ENCODE results near the gene OSBPL6.

OSBPL6 gene

GRCh38 chr2:178199334-178199733 lies 5.0 kb downstream of the OSBPL6 start:
- no peak for DNase-seq

GRCh38 chr2:178200331-178200730 lies 6.0 kb downstream of the OSBPL6 start:
- DNase-seq: no peak

DNA sequence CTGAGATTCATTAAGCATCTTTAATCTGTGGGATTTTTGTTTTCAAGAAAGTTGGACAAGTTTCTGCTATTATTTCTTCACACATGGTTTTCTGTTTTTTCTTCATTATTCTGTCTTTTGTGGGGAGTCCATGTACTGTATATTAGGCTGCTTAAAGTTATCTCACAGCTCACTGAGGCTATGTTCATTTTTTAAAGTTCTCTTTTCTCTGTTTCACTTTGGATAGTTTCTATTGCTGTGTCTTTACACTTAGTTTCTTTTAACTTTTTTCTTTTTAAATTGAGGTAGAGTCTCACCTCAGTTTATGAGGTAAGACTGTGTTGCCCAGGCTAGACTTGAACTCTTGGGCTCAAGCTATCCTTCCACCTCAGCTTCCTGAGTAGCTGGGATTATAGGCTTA lies 8.6 kb downstream of the OSBPL6 start:
- no peak for DNase-seq

- DNase-seq: no peak
Observed at GRCh38 chr2:178204977-178205376, 10.7 kb downstream of the OSBPL6 start.

DNA sequence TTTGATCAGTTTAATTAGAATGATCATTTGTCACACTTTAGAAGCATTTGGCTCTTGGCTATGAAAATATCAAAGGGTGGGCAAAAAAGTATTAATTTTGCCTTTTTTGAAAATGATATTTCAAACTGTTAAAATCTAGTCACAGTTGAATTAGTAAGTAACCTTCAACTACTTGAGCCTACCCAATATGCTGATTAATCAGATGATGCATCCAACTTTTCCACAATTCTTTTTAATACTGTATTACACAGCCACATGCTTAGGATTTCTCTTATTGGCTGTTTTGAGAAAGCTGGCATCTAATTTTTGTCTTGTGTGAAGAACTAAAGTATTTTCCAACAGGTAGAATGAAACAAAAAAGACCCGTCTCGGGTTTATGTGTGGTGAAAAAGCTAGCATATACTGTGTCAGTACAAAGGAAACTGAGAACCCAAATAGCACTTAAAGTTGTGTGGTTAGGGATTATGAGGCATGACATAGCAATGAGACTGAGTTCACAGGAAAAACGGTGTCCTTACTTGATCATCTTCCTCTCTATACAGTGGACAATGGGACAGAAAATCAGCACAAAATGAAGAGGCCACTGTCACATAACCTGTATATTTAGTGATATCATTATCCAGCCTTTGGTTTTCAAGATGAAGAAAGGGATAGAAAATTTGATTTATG lies 11.7 kb downstream of the OSBPL6 start:
- DNase-seq: no peak

DNA sequence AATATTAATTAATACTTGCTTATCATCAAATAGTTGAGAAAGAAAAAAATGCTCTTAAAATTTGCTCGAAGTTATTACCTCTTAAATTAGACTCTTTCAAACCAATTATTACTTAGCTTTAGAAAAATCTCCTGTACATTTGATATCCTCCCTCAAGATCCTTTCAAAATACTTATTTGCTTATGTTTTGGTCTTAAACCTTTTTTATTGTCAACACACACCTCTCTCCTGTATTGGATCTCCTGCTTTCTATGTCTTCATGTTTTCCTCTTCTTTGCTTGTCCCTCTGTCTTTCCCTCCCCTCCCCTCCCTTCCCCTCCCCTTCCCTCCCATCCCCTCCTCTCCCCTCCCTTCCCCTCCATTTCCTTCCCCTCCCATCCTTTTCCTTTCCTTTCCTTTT lies 14.0 kb downstream of the OSBPL6 start:
- no peak for DNase-seq

DNA sequence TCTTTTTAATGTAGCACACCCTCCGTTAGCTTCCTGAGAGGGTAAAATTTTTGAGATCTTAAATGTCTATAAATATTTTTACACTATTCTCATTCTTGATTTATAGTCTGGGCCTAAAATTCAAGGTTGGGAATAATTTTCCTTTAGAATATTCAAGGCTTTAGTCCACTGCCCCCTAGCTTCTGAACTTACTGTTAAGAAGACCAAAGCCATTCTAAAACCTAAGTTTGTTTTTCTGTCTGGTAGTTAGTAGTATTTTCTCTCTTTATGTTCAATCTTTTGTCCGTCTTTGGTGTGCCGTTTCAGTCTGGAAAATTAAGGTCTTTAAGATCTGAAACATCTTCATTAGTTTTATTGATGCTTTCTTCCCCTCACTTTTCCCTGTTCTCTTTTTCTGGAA lies 14.5 kb downstream of the OSBPL6 start:
- DNase-seq: no peak

- DNase-seq: no peak
Observed at GRCh38 chr2:178211460-178211859, 17.1 kb downstream of the OSBPL6 start.

DNA sequence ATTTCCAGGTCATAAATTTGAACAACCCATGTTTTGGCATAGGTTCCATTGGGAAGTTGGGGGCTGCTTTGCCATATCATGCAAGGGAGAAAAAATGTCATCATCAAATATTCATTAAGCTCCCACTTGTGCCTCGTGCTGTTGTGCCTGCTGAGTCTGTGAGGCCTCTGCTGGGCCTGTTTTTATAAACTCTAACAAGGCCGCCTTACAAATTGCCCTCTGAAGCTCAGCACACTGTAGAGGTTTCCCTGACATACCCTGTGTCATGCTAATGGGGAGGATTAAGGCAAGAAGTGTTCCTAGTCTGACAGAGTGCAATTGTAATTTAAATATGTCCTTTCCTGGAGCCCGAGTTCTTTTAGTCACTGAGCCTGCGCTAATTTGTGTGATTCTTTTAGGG lies 17.6 kb downstream of the OSBPL6 start:
- no peak for DNase-seq

- DNase-seq: no peak
Observed at GRCh38 chr2:178213991-178214390, 19.7 kb downstream of the OSBPL6 start.

DNA sequence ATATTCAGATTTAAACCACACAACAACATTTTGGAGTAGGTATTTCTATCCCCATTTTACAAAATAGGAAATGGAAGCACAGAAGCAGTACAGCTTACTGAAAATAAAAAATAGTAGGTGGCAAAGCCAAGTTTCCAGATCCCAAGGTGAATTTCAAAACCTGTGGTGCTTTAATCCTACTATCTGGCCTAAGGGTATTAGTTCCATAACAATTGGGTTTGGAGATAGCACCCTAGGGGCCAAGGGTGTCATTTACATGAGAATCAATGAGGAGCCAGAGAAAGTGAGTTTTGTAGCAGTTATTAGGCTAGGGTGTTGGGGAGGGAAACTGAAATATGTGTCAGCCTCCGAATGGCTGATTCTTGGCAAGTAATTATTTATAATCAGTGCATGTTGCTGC lies 24.9 kb downstream of the OSBPL6 start:
- no peak for DNase-seq

GRCh38 chr2:178220814-178221213 lies 26.5 kb downstream of the OSBPL6 start:
- no peak for DNase-seq

DNA sequence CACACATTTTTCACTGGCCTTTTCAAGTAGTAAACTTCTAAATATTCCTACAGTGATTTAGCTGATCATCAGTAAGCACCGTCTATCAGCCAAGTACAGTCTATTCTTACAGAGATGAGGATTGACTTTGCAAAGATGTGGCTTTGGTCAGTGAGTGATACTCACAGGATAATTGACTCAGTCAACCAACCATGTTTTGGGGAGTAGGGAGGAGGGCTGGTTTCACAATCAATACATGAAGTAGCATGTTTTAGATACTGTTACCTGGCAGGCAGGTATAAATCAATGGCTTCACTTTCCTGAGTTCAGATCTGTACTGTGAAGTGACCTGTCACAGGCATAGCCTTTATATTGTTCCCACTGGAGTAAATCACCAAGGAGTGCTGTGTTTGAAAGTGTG lies 27.2 kb downstream of the OSBPL6 start:
- no peak for DNase-seq

DNA sequence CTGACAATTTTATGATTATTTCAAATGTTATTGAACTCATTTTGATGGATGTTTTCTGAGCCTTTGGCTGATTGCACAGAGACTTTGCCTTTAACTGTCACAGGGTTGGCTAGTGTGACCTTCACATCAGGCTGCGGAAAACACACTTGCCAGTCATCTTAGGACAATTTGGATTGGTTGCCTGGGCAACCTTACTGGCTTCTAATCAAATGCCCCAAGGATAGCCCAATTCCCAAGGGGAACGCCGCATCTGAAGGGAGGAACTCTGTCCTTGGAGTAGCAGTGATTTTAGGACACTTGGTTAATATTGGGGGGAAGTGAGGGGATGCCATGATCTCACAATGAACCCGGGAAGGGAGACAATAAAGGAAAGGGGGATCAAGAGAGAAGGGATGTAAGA lies 29.5 kb downstream of the OSBPL6 start:
- no peak for DNase-seq

GRCh38 chr2:178225006-178225805 lies 30.9 kb downstream of the OSBPL6 start:
- no peak for DNase-seq

GRCh38 chr2:178227187-178227586 lies 32.9 kb downstream of the OSBPL6 start:
- DNase-seq: no peak

- no peak for DNase-seq
Observed at GRCh38 chr2:178229927-178230326, 35.6 kb downstream of the OSBPL6 start.

- DNase-seq: no peak
Observed at GRCh38 chr2:178230396-178230795, 36.1 kb downstream of the OSBPL6 start.

- DNase-seq: no peak
Observed at GRCh38 chr2:178233428-178233827, 39.1 kb downstream of the OSBPL6 start.

GRCh38 chr2:178234648-178235047 lies 40.3 kb downstream of the OSBPL6 start:
- DNase-seq: no peak

DNA sequence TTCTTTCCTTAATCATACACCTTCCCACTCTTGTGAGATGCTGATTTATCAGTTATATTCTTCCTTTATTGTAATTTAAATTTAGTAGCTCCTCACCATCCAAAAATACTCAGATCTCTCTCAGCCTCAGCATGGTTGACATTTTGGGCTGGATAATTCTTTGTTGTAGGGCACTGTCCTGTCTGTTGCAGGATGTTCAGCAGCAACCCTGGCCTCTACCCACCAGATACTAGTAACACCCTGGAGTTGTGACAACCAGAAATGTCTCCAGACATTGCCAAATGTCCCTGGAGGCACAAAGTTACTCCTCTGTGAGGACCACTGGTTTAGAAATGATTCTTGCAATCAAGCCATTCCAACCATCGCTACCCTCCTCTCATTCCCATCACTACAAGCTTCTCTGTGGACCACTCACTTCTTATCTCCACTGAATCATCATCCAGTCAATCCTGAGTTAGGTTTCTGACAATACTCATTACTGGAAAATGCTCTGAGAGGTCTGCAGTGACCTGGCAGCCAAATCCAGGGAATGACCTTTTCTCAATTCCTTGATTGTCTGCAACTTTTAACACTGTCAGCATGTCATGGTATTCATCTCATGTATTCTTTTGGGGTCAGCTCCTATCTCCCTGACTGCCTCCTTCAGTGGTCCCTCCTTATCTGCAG lies 43.3 kb downstream of the OSBPL6 start:
- DNase-seq: no peak

- DNase-seq: no peak
Observed at GRCh38 chr2:178238154-178238521, 43.8 kb downstream of the OSBPL6 start.

DNA sequence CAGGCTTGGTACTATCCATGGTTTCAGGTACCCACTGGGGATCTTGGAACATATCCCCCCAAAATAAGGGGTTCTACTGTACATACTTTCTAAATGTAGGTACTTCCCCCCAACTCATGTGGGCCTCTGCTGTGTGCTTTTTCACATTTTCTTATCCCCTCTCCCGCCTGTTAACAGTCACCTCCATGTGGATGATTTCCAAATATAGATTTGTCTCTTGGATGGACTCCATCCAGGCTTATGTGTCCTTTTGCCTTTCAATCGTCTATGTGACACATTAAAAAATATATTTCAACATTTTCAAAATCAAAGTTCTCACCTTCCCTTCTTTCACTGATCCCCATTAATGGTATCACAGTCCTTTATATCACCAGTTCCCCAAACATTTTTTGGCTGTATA lies 44.4 kb downstream of the OSBPL6 start:
- no peak for DNase-seq

GRCh38 chr2:178241844-178242551 lies 47.7 kb downstream of the OSBPL6 start:
- DNase-seq: no peak

Data from stimulated activated CD4-positive, alpha-beta T cell treated with anti-CD3 and anti-CD28 coated beads, Interleukin-4, amount 100 ng/mL, for 1 hour (primary cell).